Brain microvascular endothelial cell (primary cell): Measurements from ENCODE around the gene TAF3.

Experiments used
- DNase-seq: peaks from one replicate; pipeline ENCODE4 v3.0.0-alpha.2; 2020
- H3K27ac ChIP-seq: fragments of 250-450 bp; sonication (Bioruptor Pico); 2 replicates; pipeline ENCODE4 v1.5.1; 2020; ENCODE audit warnings: mild to moderate bottlenecking, moderate library complexity
- H3K27me3 ChIP-seq: fragments of 250-450 bp; sonication (Bioruptor Pico); replicated peaks from 2 replicates; pipeline ENCODE4 v1.5.1; 2020; ENCODE audit warnings: mild to moderate bottlenecking
- H3K36me3 ChIP-seq: fragments of 250-450 bp; sonication (Bioruptor Pico); replicated peaks from 2 replicates; pipeline ENCODE4 v1.5.1; 2020; ENCODE audit warnings: mild to moderate bottlenecking
- H3K4me3 ChIP-seq: 2 replicates; pipeline ENCODE4 v1.5.1; 2011; ENCODE audit warnings: low read depth, mild to moderate bottlenecking, control low read depth, low read length, moderate library complexity
- in situ Hi-C: cut with HindIII; loops from 2 replicates; pipeline ENCODE4 v1.10.0; 2017; ENCODE audit warnings: low sequenced_read_pairs, low pct_ligation_motif_present
- TF ChIP-seq, protein P1 (sequence below): IDR thresholded peaks from 2 replicates; pipeline ENCODE4 v1.5.1; 2011; ENCODE audit warnings: low read depth, mild to moderate bottlenecking, moderate library complexity, low read length, control low read depth, inconsistent platforms; ENCODE audit errors: missing control alignments

Gene TAF3

DNA sequence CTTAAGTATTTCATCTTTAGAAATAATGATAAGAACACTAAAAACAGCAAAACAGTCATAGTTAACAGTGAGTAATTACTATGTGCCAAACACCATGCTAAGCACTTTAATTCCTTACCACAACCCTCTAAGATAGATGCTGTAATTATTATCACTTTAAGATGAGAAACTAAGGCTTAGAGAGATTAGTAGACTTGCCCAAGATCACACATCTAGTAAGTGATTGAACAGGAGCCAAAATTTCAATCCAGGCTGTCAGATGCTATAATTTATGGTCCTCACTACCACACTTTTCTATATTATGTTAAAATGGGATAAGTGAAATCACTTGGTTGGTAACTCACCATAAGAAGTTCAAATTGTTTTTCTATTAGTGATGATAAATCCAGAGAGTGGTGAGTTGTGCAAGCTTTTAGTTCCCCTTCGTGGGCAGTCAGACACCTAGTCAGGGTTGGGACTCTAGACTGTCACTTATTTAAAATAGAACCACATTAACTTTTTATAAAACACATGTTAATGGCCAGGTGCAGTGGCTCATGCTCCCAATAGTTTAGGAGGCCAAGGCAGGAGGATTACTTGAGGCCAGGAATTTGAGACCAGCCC lies 150.3 kb downstream of the TAF3 start:
- H3K27ac ChIP-seq: no peak overlapping the region
- H3K36me3 ChIP-seq: no peaks in the 10 kb centered on the region
- TF ChIP-seq, protein P1, sequence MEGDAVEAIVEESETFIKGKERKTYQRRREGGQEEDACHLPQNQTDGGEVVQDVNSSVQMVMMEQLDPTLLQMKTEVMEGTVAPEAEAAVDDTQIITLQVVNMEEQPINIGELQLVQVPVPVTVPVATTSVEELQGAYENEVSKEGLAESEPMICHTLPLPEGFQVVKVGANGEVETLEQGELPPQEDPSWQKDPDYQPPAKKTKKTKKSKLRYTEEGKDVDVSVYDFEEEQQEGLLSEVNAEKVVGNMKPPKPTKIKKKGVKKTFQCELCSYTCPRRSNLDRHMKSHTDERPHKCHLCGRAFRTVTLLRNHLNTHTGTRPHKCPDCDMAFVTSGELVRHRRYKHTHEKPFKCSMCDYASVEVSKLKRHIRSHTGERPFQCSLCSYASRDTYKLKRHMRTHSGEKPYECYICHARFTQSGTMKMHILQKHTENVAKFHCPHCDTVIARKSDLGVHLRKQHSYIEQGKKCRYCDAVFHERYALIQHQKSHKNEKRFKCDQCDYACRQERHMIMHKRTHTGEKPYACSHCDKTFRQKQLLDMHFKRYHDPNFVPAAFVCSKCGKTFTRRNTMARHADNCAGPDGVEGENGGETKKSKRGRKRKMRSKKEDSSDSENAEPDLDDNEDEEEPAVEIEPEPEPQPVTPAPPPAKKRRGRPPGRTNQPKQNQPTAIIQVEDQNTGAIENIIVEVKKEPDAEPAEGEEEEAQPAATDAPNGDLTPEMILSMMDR: no peak
- no peaks in the 10 kb centered on the region for H3K27me3 ChIP-seq
- in situ Hi-C loops: no loop called here
- H3K4me3 ChIP-seq: no peak overlapping the region
- no peak for DNase-seq

DNA sequence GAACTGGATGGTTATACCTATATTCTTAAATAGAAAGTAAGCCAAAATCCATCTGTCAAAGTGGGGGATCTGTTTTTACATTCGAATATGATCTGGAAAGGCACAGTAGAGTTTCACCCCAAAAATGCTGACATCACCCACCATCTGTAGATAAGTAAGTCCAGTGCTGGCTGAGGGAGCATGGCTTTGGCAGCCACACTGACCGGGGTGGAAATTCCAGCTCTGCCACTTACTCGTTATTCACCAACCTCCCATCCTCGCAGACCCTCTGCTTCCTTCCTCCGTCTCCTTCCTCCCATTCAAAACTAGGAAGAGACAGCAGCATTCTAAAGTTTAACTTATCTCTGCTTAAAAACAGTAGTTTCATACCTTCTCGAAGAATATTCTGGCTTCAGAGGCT lies 151.3 kb downstream of the TAF3 start:
- no peaks in the 10 kb centered on the region for H3K36me3 ChIP-seq
- H3K27me3 ChIP-seq: no peaks in the 10 kb centered on the region
- TF ChIP-seq, protein P1: no peak
- H3K4me3 ChIP-seq: no peak overlapping the region
- no peak for DNase-seq
- H3K27ac ChIP-seq: no peak overlapping the region
- in situ Hi-C loops: no loop called here

- TF ChIP-seq, protein P1: no peak
- DNase-seq: no peak
- Histone ChIP-seq H3K36me3 (no peaks in the 10 kb centered on the region), H3K4me3 (no peak overlapping the region), H3K27me3 (no peaks in the 10 kb centered on the region), H3K27ac (no peak overlapping the region)
- in situ Hi-C loops: no loop called here
Measured at GRCh38 chr10:7971949-7972348, 153.6 kb downstream of the TAF3 start.

DNA sequence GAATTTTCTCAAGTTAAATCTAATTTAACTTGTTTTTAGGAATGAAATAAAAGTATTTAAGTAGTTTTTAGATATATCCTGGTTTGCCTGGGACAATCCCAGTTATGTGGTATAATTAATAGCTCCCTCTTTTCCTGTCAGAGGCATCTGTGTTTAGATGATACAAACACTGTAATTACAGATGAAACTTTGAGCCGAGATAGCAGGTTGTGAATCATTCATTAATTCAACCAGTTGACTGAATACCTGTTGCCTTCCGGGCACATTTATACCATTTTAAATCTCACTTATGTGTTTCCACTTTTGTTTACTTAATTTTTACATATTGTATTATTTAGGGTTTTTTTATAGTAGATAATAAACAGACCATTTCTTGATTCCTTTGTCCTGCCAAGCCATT lies 154.1 kb downstream of the TAF3 start:
- in situ Hi-C loops: no loop called here
- H3K36me3 ChIP-seq: no peaks in the 10 kb centered on the region
- H3K27ac ChIP-seq: no peak overlapping the region
- no peak overlapping the region for H3K4me3 ChIP-seq
- DNase-seq: no peak
- TF ChIP-seq, protein P1: no peak
- H3K27me3 ChIP-seq: no peaks in the 10 kb centered on the region

DNA sequence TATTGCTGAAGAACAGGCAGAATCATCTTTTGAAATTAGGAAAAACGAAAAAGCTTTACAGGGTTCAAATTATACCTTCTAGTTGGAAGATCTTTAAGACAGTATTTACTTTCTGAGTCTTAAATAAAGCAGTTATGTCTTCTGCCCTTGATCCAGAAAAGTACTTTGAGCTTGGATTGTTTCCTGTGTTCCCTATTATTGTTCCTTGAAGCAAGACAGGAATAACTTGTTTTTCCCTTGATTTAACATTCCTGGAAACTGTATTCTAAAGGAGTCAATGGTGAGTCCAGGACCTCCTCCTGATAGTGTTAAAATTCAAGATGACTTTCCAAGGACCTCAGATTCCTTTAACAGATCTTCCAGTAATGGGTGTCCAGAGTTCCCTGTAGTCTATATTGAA lies 161.9 kb downstream of the TAF3 start:
- in situ Hi-C loops: no loop called here
- Histone ChIP-seq H3K27me3 (no peaks in the 10 kb centered on the region), H3K4me3 (no peak overlapping the region), H3K27ac (no peak overlapping the region), H3K36me3 (no peaks in the 10 kb centered on the region)
- TF ChIP-seq, protein P1: no peak
- no peak for DNase-seq

DNA sequence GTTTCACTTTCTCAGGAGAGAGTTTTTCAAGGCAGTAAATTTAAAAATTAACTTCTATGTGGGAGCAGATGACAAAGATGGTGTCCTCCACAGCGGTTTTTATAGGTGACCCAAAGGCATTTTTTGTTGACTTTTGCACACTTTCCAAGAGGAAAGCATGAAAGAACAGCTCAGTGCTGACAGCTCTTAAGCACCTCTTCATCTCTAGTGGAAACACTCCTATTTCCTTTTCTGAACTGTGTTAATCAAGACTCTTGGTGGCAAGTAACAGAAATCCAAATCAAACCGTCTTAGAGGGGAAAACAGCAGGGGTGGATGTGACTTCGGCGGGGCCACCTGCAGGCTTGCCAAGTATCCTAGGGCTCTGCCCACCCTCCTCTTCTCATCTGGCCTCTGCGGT lies 164.4 kb downstream of the TAF3 start:
- in situ Hi-C loops: no loop called here
- Histone ChIP-seq H3K36me3 (no peaks in the 10 kb centered on the region), H3K27ac (no peak overlapping the region), H3K4me3 (no peak overlapping the region), H3K27me3 (no peaks in the 10 kb centered on the region)
- TF ChIP-seq, protein P1: no peak
- DNase-seq: no peak
